Progenitor cell of endocrine pancreas (in vitro differentiated cells): ENCODE results near the gene INSL3. TPM values are rescaled to one million over a fixed set of nuclear protein-coding genes. Genes with fewer than 3 reads are reported as not detected.

ENCODE experiments used
- DNase-seq: peaks from one replicate; pipeline ENCODE4 v3.0.0; 2021; ENCODE audit warnings: low spot score; ENCODE audit not compliant: unreplicated experiment
- H3K27ac Mint-ChIP-seq: 2 replicates; pipeline ENCODE4 v1.8.0; 2021; ENCODE audit warnings: mild to moderate bottlenecking, moderate library complexity, mixed read lengths
- H3K27me3 Mint-ChIP-seq: 2 replicates; pipeline ENCODE4 v1.8.0; 2021; ENCODE audit warnings: mixed read lengths
- H3K36me3 Mint-ChIP-seq: 2 replicates; pipeline ENCODE4 v1.8.0; 2022; ENCODE audit warnings: mixed read lengths; ENCODE audit not compliant: insufficient read depth
- H3K4me1 Mint-ChIP-seq: 2 replicates; pipeline ENCODE4 v1.8.0; 2021; ENCODE audit warnings: low read depth, mixed read lengths
- H3K4me3 Mint-ChIP-seq: 2 replicates; pipeline ENCODE4 v1.8.0; 2021; ENCODE audit warnings: low read depth, mild to moderate bottlenecking, moderate library complexity, mixed read lengths
- H3K9me3 Mint-ChIP-seq: 2 replicates; pipeline ENCODE4 v1.8.0; 2021; ENCODE audit warnings: low read depth, mixed read lengths
- total RNA-seq: library from RNA; stranded (reverse); gene quantifications from 2 replicates; pipeline ENCODE4 v1.2.1, GENCODE V29; 2021
- TF ChIP-seq, protein P1 (sequence below): fragments of 200-600 bp; sonication (generic); IDR thresholded peaks from one replicate; pipeline ENCODE4 v1.5.0; 2021; ENCODE audit warnings: antibody characterized with exemption, mild to moderate bottlenecking; ENCODE audit not compliant: unreplicated experiment

INSL3 gene
- total RNA-seq, 1 donor from 2014 or later, result not detected

DNA sequence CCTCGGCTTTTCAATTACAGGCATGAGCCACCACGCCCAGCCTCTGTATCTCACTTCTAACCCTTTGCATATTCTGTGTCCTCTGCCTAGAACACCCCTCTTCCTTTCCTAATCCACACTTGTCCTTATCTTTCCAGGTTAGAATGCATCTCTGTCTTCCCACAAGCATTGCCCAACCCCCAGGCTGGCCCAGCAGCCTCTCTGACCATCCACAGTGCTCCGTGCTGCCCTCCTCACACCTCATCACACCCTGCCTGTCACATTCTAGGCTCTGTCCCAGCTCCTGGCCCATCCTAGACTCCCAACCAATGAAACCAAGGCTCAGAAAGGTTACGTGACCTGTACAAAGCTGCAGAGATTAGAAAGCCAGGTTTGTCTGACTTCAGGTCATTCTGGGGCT lies 15.2 kb upstream of the INSL3 start:
- TF ChIP-seq, protein P1, sequence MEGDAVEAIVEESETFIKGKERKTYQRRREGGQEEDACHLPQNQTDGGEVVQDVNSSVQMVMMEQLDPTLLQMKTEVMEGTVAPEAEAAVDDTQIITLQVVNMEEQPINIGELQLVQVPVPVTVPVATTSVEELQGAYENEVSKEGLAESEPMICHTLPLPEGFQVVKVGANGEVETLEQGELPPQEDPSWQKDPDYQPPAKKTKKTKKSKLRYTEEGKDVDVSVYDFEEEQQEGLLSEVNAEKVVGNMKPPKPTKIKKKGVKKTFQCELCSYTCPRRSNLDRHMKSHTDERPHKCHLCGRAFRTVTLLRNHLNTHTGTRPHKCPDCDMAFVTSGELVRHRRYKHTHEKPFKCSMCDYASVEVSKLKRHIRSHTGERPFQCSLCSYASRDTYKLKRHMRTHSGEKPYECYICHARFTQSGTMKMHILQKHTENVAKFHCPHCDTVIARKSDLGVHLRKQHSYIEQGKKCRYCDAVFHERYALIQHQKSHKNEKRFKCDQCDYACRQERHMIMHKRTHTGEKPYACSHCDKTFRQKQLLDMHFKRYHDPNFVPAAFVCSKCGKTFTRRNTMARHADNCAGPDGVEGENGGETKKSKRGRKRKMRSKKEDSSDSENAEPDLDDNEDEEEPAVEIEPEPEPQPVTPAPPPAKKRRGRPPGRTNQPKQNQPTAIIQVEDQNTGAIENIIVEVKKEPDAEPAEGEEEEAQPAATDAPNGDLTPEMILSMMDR, result no peak
- no peak overlapping the region for H3K4me3 Mint-ChIP-seq
- no peak for DNase-seq
- peak overlapping the region; percentile 15 for H3K27ac Mint-ChIP-seq
- no peaks in the 10 kb centered on the region for H3K9me3 Mint-ChIP-seq
- peaks cover 1% of the 10 kb centered on the region for H3K4me1 Mint-ChIP-seq
- peaks cover 59% of the 10 kb centered on the region for H3K27me3 Mint-ChIP-seq
- H3K36me3 Mint-ChIP-seq, result no peaks in the 10 kb centered on the region

DNA sequence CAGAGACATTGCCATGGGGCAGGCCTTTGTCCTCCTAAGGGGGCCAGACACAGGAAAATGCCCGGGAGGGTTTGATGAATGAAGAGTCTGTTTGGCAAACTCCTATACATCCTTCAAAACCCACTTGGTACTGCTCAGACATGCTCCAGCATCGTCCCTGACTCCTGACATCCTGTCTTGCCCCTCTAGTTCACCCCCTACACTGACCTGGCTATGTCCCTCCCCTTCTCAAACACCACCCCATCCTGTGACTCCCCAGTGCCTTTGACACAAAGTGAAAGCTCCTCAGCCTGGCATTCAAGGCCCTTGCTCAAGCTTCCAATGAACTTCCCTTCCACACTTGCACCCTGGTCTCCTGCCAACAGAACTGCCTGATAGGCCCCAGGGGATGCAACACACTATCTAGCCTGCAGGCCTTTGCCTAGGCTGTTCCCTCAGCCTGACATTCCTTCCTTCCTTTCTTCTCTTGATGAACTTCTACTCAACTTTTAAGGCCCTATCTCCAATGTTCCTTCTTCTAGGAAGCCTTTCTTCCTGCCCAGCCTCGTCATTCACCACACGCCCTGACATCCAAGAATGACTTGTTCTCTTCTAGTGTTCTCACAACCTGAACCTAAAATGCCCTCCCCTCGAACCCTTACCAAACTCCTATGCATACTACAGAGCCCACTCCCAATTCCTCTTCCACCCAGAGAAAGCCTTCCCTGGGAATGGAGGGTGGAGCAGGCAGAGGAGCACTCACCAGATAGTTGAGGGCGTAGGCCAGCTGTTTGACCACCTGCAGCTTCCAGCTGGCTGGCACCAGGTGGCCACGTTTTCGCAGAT lies 14.1 kb upstream of the INSL3 start:
- Mint-ChIP-seq H3K36me3 (no peaks in the 10 kb centered on the region), H3K27ac (no peak overlapping the region), H3K27me3 (peaks cover 55% of the 10 kb centered on the region), H3K4me1 (no peaks in the 10 kb centered on the region), H3K4me3 (no peak overlapping the region), H3K9me3 (no peaks in the 10 kb centered on the region)
- DNase-seq, result no peak
- TF ChIP-seq, protein P1, result no peak

DNA sequence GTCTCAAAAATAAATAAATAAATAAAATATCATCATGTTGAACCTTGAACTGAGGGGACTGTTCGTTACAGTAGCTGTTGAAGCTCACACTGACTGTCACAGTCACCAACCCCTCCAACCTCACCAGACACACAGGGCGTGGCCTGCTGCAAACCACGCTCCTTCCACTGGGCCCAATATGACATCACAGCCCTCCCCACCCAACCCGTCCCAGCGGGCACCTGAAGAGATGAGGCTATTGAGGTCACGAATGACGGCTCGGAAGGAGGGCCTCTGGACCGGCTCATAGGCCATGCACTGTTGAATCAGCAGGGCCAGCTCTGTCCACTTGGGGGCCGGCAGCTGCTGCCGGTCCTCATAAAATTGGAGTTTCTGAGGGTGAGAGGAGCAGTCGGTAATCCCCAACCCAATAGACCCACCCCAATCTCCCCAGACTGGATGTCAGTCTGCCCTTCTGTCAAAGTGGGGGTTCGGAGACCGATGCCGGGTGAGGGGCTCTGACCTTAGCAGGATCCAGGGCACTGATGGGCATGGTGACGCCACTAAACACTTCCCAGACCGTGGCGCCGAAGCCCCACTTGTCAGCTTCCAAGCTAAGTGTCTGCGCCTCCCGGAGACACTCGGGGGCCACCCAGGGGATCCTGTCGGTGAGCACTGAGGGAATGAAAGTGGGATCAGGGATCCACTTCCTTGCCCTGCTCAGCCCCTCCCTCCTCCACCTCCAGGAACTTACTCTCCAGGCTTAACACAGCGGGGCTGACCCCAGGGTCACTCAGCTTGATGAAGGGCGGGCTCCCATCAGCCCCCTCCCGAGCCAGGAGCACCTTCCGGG lies 13.2 kb upstream of the INSL3 start:
- no peak for DNase-seq
- no peak overlapping the region for H3K4me3 Mint-ChIP-seq
- H3K36me3 Mint-ChIP-seq, result no peaks in the 10 kb centered on the region

DNA sequence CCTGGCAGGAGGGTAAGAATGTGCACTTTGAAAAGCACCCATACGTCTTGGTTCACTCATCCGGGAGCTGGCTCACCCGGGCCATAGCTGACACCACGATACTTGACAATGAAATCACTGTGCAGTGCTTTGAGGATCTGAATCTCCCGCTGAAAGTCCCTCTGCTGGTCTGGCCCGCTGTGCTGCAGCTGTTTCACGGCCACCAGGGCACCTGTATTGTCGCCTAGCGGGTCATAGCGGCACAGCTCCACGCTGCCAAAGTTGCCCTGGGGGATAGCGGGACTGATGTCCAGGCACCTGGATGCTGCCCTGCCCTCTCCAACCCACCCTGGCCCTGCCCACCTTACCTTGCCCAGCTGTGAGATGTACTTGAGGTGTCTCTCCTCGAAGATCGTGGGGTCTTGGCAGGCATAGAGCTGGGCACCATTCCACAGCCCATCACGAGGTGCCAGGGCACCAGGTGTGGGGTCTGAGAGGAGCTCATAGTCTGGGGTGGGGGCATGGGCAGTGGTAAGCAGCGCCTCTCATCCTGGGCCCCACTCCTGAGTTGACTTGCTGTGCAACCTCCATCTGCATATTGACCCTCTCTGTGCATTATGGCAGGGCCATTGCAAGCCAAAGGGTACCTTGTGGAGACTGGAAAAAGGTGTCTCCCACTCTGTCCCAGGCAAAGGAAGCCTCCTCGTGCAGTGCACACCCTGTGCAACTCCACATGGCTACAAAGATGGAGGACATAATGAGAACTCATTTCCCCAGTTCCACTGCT lies 11.3 kb upstream of the INSL3 start:
- Mint-ChIP-seq H3K36me3 (no peaks in the 10 kb centered on the region), H3K9me3 (no peaks in the 10 kb centered on the region), H3K4me3 (no peak overlapping the region), H3K4me1 (peaks cover 2% of the 10 kb centered on the region), H3K27me3 (peaks cover 47% of the 10 kb centered on the region), H3K27ac (no peak overlapping the region)
- TF ChIP-seq, protein P1, result no peak
- DNase-seq, result no peak

More for the DNA sequence above, 13.2 kb upstream of the INSL3 start:
- TF ChIP-seq, protein P1, result peak; percentile 38
- no peak overlapping the region for H3K27ac Mint-ChIP-seq
- peaks cover 2% of the 10 kb centered on the region for H3K4me1 Mint-ChIP-seq
- H3K27me3 Mint-ChIP-seq, result peaks cover 54% of the 10 kb centered on the region
- H3K9me3 Mint-ChIP-seq, result no peaks in the 10 kb centered on the region

DNA sequence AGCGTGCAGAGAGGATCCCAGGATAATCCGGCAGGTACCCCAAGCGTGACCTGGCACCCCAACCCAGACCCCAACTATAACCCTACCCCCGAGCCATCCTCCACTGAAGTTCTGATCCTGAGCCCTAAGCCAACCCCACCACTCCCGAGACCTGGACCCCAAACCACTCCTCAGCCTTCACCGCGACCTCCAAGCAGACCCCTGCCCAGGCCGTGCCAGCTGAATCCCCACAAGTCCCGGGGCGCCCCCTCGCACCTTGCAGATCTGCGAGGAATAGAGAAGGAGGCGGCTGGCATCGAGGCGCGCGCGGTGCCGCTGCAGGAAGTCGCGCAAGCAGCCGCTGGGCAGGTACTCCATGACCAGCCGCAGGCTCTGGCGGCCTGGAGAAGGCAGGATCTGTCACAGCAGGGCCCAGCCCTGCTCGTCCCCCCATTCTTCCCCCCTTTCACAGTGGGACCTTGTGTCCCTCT lies 10.1 kb upstream of the INSL3 start:
- peak overlapping the region; percentile 46 for H3K4me3 Mint-ChIP-seq
- no peak for DNase-seq
- peaks cover 2% of the 10 kb centered on the region for H3K4me1 Mint-ChIP-seq

More for the DNA sequence above, 10.1 kb upstream of the INSL3 start:
- Mint-ChIP-seq H3K36me3 (no peaks in the 10 kb centered on the region), H3K27me3 (peaks cover 43% of the 10 kb centered on the region), H3K27ac (no peak overlapping the region), H3K9me3 (no peaks in the 10 kb centered on the region)
- TF ChIP-seq, protein P1, result no peak
